GM18519 (cell line): ENCODE results near the gene SMKR1.
"Not testable (repeated sequence)": the region's sequence is repeated elsewhere in the genome, so short reads cannot be mapped to it uniquely, and the experiment has no call there.

Experiments
- ATAC-seq: cut with Tn5 transposase; IDR thresholded peaks from one replicate; pipeline ENCODE4 v1.9.1; 2021; ENCODE audit warnings: mild to moderate bottlenecking, moderate library complexity; ENCODE audit not compliant: unreplicated experiment, low FRiP score

Gene SMKR1

DNA sequence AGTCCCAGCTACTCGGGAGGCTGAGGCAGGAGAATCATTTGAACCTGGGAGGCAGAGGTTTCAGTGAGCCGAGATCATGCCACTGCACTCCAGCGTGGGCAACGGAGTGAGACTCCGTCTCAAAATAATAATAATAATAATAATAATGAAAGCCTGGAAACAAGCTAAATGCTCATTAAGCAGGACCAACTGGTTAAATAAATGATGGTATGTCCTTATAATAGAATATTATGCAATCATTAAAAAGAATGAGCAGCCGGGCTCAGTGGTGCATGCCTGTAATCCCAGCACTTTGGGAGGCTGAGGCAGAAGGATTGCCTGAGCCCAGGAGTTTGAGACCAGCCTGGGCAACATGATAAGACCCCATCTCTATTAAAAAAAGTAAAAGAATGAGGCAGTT, 21.0 kb upstream of the SMKR1 start:
- not testable (repeated sequence) for ATAC-seq

DNA sequence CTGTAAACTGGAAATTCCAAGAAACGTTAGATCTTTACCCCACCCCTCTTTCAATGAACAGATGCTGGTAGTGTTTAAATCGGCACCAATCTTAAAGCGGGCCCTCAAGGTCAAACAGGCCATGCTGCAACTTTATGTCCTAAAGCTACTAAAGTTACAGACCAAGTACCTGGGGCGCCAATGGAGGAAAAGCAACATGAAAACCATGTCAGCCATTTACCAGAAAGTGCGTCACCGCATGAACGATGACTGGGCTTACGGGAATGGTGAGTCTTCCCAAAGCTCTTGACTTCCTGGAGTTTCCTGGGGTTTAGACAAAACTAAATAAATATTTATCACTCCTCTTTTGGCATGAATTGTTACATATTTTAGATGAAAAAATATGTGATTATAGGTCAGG, 19.6 kb upstream of the SMKR1 start:
- no peak for ATAC-seq

DNA sequence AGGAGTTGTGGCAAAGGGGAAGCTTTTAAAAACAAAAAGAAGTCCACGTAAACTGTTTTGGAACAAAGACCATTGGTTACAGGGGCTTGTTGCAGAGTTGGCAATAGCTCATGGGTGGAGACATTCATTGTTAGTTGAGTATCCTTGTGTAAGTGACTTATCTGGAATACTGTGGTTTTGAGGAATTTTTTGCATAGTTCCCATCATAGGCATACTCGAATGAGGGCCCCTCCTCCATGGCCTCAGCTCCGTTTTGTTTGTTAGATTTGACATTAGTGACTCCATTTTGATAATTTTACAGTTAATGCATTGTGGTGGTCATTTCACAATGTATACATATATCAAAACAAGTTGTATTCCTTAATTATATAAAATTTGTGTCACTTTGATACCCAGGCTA, 12.8 kb upstream of the SMKR1 start:
- no peak for ATAC-seq

DNA sequence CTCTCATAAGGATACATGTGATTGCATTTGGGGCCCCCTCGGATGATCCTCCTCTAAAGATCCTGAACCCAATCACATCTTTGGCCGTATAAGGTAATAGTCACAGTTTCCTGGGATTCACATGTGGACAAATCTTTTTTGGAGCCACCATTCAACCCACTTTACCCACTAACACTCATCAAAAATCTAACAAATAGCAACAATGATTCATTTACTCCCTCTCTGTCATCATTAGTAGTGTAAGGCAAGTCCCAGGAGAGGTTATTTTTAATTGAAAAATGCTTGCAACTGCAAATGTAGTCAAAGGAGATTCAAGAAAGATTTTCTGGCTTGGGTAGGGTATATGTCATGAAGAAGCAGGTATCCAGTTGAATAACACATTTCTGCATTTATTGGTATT, 9.9 kb upstream of the SMKR1 start:
- ATAC-seq, result no peak

DNA sequence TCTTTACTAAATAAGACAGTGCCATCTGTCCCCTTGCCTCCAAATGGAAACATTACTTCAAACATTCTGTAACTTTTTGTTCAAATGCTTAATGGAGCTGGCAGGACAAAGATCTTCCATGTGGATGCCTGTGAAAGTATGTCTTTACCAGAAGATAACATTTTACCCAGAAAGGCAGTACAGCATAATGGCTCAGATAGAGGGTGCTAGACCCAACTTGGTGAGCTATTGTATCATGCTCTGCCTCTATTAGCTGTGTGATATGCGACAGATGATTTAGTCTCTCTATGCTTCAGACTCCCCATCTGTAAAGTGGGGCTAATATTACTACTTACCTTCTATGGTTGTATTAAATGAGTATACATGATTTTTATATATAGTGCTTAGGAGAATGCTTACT, 8.8 kb upstream of the SMKR1 start:
- ATAC-seq, result no peak

DNA sequence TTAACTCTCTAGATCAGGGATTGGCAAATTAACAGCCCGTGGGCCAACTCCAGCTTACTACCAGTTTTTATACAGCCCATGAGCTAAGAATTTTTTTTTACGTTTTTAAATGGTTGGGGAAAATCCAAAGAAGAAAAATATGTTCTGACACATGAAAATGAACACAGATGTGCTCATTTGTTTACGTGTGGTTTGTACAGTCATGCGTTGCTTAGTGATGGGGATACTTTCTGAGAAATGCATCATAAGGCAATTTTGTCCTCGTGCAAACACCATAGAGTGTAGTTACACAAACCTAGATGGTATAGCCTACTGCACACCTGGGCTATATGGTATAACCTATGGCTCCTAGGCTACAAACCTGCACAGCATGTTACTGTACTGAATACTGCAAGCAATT, 8.3 kb upstream of the SMKR1 start:
- ATAC-seq, result peak; percentile 75

DNA sequence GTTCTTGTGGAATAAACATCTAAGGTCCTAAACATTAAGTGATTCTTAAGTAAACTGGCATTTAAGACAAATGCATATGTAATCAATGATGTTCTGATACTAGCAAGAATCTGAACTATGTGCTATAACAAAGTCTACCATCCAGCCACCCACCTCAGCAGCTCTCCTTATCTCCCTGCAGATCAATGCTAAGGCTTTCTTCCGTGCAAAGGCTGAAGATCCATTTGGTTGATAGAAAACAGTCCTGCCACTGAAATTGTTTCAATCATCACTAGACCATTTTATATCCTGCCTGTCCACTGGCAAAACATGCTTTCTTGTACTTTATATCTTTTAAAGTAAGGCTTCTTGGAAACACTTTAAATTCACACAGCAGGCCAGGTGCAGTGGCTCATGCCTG, 6.3 kb upstream of the SMKR1 start:
- no peak for ATAC-seq

DNA sequence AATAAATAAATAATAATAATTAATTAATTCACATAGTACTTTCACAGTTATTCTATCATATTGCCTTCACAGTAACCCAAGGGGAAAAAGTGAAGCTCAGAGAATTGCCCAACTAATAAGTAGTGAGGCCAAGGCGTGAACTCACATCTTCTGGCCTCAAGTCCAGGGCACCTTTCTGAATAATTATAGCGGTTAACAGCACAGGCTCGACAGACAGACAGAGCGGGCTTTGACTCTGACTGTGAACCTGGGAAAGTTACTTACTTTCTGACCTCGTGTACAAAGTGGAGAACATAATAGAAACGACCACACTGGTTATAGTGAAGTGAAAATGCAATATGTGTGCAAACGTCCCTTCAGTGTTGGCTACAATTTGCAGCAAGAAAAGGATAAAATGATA, 5.7 kb upstream of the SMKR1 start:
- ATAC-seq, result no peak

DNA sequence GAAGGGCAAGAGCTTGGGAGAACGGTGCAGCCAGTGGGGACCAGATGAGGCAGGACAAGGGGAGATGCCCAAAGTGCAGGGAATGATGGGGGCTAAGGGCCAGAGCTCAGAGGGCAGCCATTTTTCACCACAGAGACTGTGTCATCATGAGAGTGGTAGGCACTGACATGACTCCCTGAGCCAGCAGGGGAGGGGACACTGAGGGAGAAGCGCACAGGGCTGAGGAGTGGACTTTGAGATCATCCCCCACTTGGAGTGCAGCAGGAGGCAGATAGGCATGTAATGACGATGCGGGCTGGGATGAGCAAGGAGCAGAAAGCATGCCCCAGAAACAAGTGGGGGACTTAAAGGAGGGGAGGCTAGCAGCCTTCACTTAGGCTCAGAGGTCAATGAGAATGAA, 5.2 kb upstream of the SMKR1 start:
- ATAC-seq, result no peak

DNA sequence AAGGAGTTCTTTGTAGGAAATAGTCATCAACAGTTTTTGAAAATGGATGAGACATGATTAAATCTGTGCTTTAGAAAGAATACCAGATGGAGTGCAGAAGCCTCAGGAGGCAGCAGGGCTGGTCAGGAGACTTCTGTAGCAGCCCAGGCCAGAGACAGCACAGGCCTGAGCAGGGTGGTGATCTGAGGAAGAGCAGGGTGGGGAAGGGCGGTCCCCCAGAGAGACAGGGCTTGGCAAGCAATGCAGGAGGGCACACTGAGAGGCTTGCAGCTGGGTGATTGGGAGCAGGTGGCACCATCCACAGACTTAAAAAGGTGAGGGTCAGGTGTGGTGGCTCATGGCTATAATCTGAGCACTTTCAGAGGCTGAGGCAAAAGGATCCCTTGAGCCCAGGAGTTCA, 4.3 kb upstream of the SMKR1 start:
- ATAC-seq, result no peak

DNA sequence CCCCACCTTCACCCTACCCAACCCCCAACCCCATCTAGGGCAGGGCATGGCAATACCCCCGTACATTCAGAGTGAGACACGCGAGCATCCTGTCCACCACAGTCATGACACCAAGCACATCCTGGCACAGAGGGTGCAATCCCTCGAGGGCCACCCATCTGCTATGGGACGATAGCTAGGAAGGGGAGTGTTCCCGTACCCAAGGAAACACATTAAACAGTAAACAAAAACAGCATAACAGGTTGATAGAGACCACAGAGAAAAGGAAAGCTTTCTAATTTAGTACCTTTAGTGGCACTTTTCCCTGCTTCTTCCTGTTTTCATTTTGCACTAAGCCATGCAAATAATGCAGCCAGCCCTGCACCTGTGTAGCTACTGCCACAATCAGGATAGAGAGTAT, 2.3 kb upstream of the SMKR1 start:
- no peak for ATAC-seq

DNA sequence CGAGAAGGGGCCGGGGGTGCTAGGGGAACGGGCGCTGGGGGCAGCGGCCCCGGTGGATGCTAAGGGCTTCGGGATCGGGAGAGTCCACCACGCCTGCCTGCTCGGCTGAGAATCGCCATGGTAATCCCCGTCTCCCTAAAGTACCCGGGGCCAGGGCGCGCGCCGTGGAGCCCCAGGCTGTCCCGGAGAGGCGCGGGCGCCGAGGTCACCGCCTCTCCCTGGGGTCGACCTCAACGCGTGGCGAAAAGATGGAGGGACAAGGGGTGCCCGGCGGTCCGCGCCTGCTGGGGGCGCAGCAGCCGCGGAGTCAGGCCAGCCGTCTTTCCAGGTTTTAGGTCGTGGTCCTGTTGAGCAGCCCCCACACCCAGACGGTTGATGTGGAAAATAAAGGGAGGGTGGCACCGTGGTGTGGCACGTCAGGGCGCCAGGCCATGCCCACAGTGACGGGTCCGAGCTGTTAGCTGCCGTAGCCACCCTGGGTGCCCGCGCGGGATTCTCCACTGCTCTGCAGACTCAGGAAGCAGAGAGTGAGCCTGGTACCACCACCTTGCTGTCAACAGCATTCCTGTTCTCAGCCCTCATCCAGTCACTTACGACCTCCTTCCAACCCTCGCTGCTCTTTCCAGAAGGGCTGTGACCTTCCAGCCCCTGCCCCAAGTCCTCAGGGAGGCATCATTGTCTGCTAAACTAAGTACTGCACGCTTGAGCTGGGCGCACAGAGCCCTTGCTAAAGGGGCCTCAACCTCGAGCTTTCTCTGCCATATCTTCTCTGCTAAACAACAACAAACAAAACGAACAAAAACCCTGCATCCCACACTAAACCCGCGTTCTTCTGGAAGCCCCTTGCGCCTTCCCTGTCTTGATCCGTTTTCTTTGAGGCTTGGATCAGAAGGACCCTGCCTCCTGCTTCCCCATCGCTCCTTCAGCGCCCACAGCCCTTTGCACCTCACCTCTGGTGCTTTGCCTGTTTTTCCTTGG, 666 bp downstream of the SMKR1 start:
- no peak for ATAC-seq

DNA sequence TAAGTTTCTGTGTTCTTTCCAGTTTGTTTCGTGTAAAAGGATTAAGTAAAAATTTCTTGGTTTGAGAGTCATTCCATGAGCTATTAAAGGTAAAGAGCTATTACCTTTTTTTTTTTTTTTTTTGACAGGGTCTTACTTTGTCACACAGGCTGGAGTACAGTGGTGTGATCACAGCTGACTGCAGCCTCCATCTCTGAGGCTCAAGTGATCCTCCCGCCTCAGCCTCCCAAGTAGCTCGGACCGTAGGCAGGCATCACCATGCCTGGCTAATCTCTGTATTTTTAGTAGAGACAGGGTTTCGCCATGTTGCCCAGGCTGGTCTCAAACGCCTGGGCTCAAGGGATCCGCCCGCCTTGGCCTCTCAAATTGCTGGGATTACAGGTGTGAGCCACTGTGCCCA, 1.4 kb downstream of the SMKR1 start:
- no peak for ATAC-seq

DNA sequence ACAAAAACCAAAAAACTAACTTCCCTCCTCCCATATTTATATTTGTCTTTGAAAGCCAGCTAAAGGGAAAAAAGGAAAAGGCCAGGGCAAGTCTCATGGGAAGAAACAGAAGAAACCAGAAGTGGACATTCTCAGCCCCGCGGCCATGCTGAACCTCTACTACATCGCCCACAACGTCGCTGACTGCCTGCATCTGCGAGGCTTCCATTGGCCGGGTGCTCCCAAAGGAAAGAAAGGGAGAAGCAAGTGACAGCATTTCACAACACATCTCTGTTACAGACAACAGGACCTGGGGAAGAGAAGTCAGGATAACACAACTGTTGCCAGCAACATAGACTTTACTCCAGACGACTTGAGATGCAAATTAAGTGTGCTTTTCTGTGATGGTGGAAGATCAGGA, 9.9 kb downstream of the SMKR1 start:
- no peak for ATAC-seq

DNA sequence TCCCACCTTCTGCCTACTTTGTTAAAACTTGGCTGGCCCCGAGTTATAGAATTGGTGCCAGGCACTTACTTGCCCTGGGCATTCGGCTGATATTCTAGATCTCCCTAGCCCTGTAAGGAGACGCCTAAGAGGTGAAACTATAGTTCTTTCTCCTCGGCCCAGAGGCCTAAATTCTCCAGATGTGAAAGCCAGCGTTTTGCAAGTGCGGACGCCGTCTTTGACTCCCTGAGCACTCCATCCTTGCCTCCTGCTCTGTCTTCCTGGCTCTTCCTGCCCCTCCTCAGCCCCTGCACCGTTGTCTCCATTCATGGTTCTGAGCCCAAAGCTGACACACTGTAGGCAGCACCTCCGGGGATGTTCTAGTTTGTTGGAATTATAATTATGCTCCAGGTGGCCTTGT, 11.2 kb downstream of the SMKR1 start:
- no peak for ATAC-seq

DNA sequence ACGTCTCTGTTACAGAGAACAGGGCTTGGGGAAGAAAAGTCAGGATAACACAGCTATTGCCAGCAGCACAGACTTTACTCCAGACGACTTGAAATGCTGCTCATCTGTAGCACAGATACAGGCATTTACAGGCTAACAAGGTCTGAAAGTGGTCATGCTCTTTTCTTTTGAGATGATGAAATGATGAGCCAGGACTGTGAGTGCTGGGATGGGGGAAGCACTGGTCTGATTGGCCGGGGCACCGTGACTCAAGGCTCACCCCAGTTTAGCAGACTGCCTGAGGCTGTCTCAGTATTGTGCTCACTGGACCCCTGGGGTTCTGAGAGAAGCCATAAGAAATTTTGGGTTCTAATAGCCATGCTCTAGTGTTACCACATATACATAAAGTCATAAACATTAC, 12.4 kb downstream of the SMKR1 start:
- no peak for ATAC-seq

DNA sequence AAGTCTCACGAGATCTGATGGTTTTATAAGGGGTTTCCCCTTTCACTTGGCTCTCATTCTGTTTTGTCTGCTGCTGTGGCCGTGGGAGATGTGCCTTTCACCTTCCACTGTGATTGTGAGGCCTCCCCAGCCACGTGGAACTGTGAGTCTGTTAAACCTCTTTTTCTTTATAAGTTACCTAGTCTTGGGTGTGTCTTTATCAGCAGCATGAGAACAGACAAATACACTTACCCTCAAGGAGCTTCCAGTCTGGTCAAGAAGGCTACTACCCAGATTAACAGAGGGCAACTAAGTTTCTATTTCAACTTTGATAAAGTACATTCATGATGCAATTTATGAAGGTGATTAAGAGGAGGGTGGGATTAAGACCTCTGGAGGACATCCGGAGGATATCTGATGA, 13.1 kb downstream of the SMKR1 start:
- ATAC-seq, result no peak

DNA sequence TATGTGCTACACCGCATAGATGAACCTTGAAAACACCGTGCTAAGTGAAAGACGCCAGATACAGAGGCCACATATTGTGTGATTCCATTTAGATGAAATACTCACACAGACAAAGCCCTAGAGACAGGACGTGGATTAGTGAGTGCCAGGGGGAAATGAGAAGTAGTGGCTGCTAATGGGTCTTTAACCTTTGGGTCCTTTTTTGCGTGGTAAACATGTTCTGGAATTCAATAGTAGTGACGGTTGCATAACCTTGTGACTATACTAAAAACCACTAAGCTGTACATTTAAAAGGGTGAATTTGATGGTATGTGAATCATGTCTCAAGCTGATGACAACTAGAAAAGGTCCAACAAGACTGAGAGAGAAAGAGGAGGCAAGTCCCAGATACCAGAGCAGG, 15.6 kb downstream of the SMKR1 start:
- no peak for ATAC-seq

DNA sequence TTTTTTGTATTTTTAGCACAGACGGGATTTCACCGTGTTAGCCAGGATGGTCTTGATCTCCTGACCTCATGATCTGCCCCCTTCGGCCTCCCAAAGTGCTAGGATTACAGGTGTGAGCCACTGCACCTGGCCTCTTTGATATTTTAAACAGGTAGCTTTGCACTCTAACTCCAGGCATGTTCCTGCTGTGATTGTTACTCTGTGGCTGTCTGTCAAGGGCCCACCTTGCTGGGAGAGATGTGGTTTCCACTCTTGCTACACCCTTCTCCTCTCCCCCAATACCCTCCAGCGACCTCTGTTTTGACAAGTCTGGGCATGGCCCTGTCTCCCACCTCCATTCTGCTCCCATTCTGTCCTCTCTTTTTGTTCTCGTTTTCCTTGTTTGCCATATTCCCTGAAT, 17.1 kb downstream of the SMKR1 start:
- no peak for ATAC-seq

DNA sequence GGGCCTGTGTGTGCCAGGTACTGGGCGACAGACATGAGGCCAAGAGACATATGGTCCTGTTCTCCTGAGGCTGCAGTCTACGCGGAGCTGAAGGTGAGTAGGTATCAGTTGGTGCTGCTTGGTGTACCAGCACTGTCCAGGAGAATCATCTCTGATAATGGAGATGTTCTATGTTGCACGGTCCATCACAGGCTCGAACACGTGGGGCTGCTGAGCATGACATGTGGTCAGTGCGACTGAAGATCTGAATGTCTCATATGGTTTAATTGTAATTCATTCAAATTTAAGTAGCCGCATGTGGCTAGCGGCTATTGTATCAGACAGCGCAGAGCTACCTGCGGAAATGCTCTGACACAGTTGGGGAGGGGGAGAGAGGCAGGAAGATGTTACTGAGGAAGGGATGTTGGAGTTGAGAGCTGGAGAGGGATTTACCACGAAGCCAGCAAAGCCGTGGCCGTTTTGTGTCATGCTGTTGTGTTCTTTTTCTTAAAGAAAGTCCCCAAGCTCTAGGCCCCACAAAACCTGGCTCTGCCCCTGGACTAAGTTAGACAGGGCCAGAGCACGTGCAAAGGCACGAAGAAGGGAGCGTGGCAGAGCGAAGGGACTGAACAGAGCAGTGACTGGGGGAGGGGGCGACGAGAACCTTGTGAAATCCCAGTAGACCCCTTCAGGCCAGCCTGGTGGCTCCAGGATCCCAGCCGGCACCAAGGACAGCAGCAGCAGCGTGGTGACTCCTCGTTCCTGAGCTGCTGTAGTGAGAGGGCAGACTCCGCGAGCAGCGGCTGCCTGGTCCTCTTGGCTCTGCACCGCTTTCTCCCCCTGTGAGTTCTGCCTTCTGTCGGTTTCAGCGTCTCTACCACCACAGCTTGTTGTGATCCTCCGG, 20.0 kb downstream of the SMKR1 start:
- ATAC-seq, result no peak

DNA sequence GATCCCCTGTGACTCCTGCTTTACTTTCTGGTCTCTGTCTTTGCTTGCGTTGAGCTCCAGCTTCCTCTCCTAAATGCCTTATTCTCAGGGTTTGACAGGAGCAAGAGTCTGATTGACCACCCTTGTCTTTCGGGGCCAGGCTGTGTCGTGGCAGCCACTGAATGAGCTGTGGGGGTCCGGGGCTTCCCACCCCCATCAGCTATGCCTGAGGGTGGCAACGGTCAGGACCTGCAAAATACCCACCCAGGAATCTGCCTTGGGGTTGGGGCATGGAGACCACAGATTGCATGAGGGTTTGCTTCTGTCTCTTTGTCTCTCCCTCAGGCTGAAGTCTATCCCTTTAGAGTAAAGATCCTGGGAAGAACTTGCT, 20.6 kb downstream of the SMKR1 start:
- ATAC-seq, result no peak

DNA sequence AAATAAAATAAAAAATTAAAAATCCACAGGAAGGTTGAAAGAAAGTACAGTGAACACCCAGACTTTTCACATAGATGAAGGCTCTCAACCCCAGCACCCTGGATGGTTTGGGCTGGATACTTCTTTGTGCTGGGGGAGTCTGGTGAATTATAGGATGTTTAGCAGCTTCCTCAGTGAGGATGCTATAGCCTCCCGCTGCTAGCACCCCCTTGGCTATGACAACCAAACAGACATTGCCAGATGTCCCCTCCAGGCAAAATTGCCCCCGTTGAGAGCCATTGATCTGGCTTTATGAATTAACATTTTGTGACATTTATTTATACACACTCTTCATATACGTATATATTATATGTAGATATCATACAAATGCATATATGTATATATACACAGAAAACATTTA, 21.6 kb downstream of the SMKR1 start:
- no peak for ATAC-seq
